Breast epithelium (tissue), 3 donors: Measurements from ENCODE around the gene TAOK1.

Experiments
- POLR2A ChIP-seq: fragments of 450-650 bp; IDR thresholded peaks from one replicate; pipeline ENCODE4 v1.6.1; 2016; ENCODE audit warnings: antibody characterized with exemption, mild to moderate bottlenecking, moderate library complexity
- POLR2AphosphoS5 ChIP-seq, 3 donors: sonication (generic); formaldehyde crosslinking; IDR thresholded peaks; one replicate each; pipeline ENCODE4 v1.6.1; 2017; ENCODE audit warnings: antibody characterized with exemption in 3 of 3
- TF ChIP-seq, protein P1 (sequence below), 3 donors: fragments of 450-650 bp; IDR thresholded peaks; one replicate each; pipeline ENCODE4 v1.5.1; 2016 to 2017; ENCODE audit warnings: antibody characterized with exemption in 3 of 3, mild to moderate bottlenecking in 3 of 3, moderate library complexity in 3 of 3

DNA sequence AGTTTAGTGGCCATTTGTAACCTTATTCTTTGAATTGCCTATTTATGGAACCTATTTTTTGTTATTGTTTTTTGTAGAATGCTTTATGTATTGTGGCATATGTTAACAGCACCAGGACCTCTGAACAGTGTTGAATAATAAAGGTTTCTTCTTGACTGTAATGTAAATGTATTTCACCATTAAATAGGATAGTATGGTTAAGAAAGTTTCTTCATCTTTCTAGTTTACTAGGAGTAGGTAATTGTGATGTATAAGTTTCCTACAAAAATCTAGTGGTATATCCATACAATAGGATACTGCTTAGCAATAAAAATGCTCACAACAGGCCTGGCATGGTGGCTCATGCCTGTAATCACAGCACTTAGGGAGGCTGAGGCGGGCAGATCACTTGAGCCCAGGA is 52.3 kb downstream of the TAOK1 start:
- TF ChIP-seq, protein P1, sequence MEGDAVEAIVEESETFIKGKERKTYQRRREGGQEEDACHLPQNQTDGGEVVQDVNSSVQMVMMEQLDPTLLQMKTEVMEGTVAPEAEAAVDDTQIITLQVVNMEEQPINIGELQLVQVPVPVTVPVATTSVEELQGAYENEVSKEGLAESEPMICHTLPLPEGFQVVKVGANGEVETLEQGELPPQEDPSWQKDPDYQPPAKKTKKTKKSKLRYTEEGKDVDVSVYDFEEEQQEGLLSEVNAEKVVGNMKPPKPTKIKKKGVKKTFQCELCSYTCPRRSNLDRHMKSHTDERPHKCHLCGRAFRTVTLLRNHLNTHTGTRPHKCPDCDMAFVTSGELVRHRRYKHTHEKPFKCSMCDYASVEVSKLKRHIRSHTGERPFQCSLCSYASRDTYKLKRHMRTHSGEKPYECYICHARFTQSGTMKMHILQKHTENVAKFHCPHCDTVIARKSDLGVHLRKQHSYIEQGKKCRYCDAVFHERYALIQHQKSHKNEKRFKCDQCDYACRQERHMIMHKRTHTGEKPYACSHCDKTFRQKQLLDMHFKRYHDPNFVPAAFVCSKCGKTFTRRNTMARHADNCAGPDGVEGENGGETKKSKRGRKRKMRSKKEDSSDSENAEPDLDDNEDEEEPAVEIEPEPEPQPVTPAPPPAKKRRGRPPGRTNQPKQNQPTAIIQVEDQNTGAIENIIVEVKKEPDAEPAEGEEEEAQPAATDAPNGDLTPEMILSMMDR (IDR thresholded peaks at IDR 0.05): no peak
- TF ChIP-seq POLR2AphosphoS5 (IDR thresholded peaks at IDR 0.05) (no peak), POLR2A (no peak)
